Mammary epithelial cell (primary cell): ENCODE measurements around the gene EMB.
"Not testable (repeated sequence)": the region's sequence is repeated elsewhere in the genome, so short reads cannot be mapped to it uniquely, and the experiment has no call there.

Experiments used
- EZH2 ChIP-seq: IDR thresholded peaks from 2 replicates; pipeline ENCODE4 v1.6.1; 2012; ENCODE audit warnings: low read length, inconsistent platforms, borderline replicate concordance
- TF ChIP-seq, protein P1 (sequence below), 2 donors: IDR thresholded peaks in 1 of 2; conservative IDR thresholded peaks in 1 of 2; 2 replicates each; pipeline ENCODE4 v1.5.1; 2011 to 2012; ENCODE audit warnings: inconsistent platforms in 2 of 2, low read length in 2 of 2, mild to moderate bottlenecking in 2 of 2, control low read depth in 1 of 2, low read depth in 1 of 2; ENCODE audit not compliant: insufficient read depth in 1 of 2; ENCODE audit errors: extremely low read depth in 1 of 2

DNA sequence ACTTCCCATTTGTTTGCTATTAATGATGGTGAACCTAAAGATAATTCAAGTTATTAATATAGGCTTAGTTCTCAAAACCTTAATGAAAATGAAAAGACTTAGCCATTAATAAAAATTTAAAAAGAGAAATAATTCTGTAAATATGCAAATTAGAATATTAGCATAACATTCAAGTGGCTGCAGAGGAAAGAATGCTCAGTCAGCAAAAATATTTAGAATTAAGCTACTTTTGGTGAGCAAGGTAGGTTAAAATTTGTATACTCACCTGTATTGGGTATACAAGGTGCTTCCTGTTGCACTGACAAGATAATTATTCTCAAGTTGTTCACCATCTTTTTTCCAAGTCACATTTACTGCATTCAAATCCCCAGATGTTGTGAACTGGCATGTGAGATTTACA is 30.2 kb downstream of the EMB start:
- TF ChIP-seq, protein P1, sequence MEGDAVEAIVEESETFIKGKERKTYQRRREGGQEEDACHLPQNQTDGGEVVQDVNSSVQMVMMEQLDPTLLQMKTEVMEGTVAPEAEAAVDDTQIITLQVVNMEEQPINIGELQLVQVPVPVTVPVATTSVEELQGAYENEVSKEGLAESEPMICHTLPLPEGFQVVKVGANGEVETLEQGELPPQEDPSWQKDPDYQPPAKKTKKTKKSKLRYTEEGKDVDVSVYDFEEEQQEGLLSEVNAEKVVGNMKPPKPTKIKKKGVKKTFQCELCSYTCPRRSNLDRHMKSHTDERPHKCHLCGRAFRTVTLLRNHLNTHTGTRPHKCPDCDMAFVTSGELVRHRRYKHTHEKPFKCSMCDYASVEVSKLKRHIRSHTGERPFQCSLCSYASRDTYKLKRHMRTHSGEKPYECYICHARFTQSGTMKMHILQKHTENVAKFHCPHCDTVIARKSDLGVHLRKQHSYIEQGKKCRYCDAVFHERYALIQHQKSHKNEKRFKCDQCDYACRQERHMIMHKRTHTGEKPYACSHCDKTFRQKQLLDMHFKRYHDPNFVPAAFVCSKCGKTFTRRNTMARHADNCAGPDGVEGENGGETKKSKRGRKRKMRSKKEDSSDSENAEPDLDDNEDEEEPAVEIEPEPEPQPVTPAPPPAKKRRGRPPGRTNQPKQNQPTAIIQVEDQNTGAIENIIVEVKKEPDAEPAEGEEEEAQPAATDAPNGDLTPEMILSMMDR (conservative IDR thresholded peaks at IDR 0.05 in 1 of 2, IDR thresholded peaks at IDR 0.05 in 1 of 2; ENCODE audit: extremely low read depth in 1 of 2, insufficient read depth in 1 of 2, low read depth in 1 of 2, low read length in 2 of 2): not testable (repeated sequence)
- TF ChIP-seq EZH2: not testable (repeated sequence)
